ENCODE data around the gene TNFAIP6.

Gene TNFAIP6

DNA sequence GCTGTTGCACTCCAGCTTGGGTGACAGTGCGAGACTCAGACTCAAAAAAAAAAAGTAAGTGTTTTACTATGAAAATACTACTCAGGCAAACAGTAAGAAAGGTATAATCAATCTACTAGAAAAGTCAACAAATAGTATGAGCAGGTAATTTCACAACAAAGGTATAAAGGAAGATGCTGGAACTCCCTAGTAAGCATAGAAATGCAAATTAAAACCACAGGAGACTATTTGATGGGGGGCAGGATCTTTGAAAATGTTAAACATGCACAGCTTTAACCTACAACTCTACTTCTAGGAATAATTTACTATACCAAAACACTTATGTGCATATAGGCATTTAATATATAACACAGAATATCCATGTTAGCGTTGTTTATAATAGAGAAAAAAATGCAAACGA, 24.3 kb upstream of the TNFAIP6 start:
- no peak for TF ChIP-seq POLR2AphosphoS5 (IDR thresholded peaks at IDR 0.05; ENCODE audit: low read depth, low read length)
- TF ChIP-seq TAF1 (IDR thresholded peaks at IDR 0.05; ENCODE audit: borderline replicate concordance, insufficient read depth, low read length), result no peak
- TF ChIP-seq FOXP2 (optimal IDR thresholded peaks at IDR 0.05; ENCODE audit: borderline replicate concordance, extremely low read depth, extremely low read length, insufficient read depth), result no peak
- TF ChIP-seq, protein P1, sequence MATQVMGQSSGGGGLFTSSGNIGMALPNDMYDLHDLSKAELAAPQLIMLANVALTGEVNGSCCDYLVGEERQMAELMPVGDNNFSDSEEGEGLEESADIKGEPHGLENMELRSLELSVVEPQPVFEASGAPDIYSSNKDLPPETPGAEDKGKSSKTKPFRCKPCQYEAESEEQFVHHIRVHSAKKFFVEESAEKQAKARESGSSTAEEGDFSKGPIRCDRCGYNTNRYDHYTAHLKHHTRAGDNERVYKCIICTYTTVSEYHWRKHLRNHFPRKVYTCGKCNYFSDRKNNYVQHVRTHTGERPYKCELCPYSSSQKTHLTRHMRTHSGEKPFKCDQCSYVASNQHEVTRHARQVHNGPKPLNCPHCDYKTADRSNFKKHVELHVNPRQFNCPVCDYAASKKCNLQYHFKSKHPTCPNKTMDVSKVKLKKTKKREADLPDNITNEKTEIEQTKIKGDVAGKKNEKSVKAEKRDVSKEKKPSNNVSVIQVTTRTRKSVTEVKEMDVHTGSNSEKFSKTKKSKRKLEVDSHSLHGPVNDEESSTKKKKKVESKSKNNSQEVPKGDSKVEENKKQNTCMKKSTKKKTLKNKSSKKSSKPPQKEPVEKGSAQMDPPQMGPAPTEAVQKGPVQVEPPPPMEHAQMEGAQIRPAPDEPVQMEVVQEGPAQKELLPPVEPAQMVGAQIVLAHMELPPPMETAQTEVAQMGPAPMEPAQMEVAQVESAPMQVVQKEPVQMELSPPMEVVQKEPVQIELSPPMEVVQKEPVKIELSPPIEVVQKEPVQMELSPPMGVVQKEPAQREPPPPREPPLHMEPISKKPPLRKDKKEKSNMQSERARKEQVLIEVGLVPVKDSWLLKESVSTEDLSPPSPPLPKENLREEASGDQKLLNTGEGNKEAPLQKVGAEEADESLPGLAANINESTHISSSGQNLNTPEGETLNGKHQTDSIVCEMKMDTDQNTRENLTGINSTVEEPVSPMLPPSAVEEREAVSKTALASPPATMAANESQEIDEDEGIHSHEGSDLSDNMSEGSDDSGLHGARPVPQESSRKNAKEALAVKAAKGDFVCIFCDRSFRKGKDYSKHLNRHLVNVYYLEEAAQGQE (IDR thresholded peaks at IDR 0.05; ENCODE audit: insufficient read depth in 1 of 2, low read depth in 2 of 2, low read length in 2 of 2), result no peak
- no peak for TF ChIP-seq SIN3A (IDR thresholded peaks at IDR 0.05; ENCODE audit: borderline replicate concordance, insufficient read depth, low read length)

DNA sequence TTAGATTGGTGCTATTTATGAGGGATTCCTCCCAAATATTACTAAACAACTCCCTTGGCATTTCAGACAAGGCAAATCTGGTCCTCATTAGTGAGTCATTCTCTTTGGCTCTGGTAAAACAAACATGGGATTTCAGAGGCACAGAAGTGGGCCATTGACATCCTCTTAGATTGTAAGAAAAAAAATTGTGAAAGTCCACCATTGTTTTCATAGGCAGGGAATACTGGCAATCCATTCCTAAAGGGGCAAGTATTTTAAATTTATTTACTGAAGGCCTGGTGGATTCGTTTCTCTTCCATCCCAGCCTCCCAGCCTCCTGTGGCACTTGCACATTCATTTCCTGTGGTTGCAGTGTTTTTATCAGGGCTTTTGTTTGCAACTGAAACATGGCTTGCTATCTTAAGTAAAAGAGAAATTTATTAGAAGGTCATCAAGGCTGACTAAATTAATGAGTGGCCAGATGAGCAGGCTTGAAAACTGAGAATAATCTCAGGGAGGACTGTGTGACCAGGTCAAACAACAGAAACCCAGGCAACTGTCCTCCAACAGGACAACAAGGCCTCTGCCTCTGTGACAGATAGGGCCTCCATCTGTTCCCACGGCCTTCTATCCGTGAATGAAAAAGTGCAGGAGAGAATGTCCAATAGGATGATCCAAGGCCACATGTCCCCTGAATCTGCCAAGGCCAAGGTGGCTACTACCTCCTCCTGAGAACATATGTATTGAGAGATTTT, 23.1 kb upstream of the TNFAIP6 start:
- TF ChIP-seq FOXP2 (optimal IDR thresholded peaks at IDR 0.05; ENCODE audit: borderline replicate concordance, extremely low read depth, extremely low read length, insufficient read depth) (peak; percentile 65), SIN3A (IDR thresholded peaks at IDR 0.05; ENCODE audit: borderline replicate concordance, insufficient read depth, low read length) (peak; percentile 76; the same call in 1 of the 2 replicates), TAF1 (IDR thresholded peaks at IDR 0.05; ENCODE audit: borderline replicate concordance, insufficient read depth, low read length) (peak; percentile 52; the same call in 1 of the 2 replicates), POLR2AphosphoS5 (IDR thresholded peaks at IDR 0.05; ENCODE audit: low read depth, low read length) (no peak; the same call in 1 of the 2 replicates)
- TF ChIP-seq, protein P1 (IDR thresholded peaks at IDR 0.05; ENCODE audit: insufficient read depth in 1 of 2, low read depth in 2 of 2, low read length in 2 of 2), result peak in 1 of 2 experiments; percentile 24; a peak in 1 of 4 replicates

DNA sequence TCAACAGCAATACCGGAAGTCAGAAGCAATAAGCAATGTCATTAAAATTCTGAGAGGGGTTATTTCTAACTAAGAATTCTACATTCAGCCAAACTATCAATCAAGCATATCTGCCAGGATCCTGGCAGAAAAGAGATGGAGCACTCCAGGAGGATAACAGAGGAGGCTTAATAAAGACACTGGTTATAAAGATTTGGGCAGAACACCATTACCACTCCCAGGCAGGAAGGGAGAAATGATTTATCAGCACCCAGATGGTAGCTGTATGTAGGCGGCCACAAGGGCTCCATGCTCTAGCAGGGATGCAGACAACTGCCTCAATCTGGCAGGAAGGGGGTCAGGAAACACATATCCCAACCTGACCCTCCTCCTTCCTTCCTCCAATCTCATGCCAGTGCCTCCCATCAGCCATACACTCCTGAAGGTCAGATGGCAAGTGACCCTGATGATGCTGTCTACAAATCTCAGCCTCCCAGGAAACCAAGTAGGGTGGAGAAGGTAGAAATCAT, 20.5 kb upstream of the TNFAIP6 start:
- TF ChIP-seq TAF1 (IDR thresholded peaks at IDR 0.05; ENCODE audit: borderline replicate concordance, insufficient read depth, low read length) (no peak), POLR2AphosphoS5 (IDR thresholded peaks at IDR 0.05; ENCODE audit: low read depth, low read length) (no peak), FOXP2 (optimal IDR thresholded peaks at IDR 0.05; ENCODE audit: borderline replicate concordance, extremely low read depth, extremely low read length, insufficient read depth) (no peak), SIN3A (IDR thresholded peaks at IDR 0.05; ENCODE audit: borderline replicate concordance, insufficient read depth, low read length) (no peak)
- TF ChIP-seq, protein P1 (IDR thresholded peaks at IDR 0.05; ENCODE audit: insufficient read depth in 1 of 2, low read depth in 2 of 2, low read length in 2 of 2), result no peak

DNA sequence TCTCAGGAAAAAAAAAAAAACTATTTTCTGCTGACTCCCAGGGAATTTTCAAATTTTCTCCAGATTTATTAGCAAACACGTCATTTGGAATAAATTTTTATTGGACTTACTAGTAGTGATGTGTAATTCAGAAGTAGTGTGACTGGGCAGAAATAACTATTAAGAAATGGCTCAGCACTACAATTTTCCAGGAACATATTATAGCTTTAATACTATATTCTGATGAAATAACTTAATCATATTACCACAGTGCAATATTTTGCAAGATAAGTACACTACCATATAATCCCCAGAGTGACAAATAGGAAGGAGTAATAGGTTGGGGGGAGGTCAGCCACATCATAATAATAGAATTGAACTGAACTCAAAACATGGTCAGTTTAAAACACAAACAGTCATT, 19.7 kb upstream of the TNFAIP6 start:
- TF ChIP-seq POLR2AphosphoS5 (IDR thresholded peaks at IDR 0.05; ENCODE audit: low read depth, low read length) (no peak), FOXP2 (optimal IDR thresholded peaks at IDR 0.05; ENCODE audit: borderline replicate concordance, extremely low read depth, extremely low read length, insufficient read depth) (no peak), TAF1 (IDR thresholded peaks at IDR 0.05; ENCODE audit: borderline replicate concordance, insufficient read depth, low read length) (no peak), SIN3A (IDR thresholded peaks at IDR 0.05; ENCODE audit: borderline replicate concordance, insufficient read depth, low read length) (no peak)
- TF ChIP-seq, protein P1 (IDR thresholded peaks at IDR 0.05; ENCODE audit: insufficient read depth in 1 of 2, low read depth in 2 of 2, low read length in 2 of 2), result no peak

Measured in PFSK-1 (cell line).